H1 (cell line): ENCODE measurements around the gene CYBA. TPM values are rescaled to one million over a fixed set of nuclear protein-coding genes. Genes with fewer than 3 reads are reported as not detected.

Experiments used
- CTCF ChIA-PET: fragments of 300-600 bp; sonication (Branson Sonifier 250); formaldehyde crosslinking; loops from one replicate; lab custom pipeline; 2021; ENCODE audit not compliant: partially characterized antibody; lab: Charles Lee
- POLR2A ChIA-PET: fragments of 300-600 bp; sonication (Branson Sonifier 250); formaldehyde crosslinking; loops from one replicate; lab custom pipeline; 2021; ENCODE audit warnings: inconsistent platforms; ENCODE audit not compliant: partially characterized antibody; lab: Charles Lee
- DNase-seq, 2 experiments: peaks; one replicate each; pipeline versions ENCODE4 v3.0.0 to v3.0.0-alpha.2; 2010 to 2022; ENCODE audit warnings: low spot score in 2 of 2, low read depth in 1 of 2, mixed read lengths in 1 of 2
- FAIRE-seq: peaks from 2 replicates; lab custom pipeline; 2011; peaks lifted over from hg19 to GRCh38; lab: Jason Lieb, UNC
- H2AFZ ChIP-seq: 2 replicates; pipeline ENCODE4 v1.8.1; 2012; ENCODE audit warnings: low read length, inconsistent platforms
- H2AK5ac ChIP-seq: 2 replicates; pipeline ENCODE4 v1.6.1; 2013; ENCODE audit warnings: low read depth, low read length
- H2BK120ac ChIP-seq: replicated peaks from 2 replicates; pipeline ENCODE3; 2013; ENCODE audit warnings: low read depth, low read length, inconsistent platforms
- H2BK12ac ChIP-seq: 2 replicates; pipeline ENCODE4 v1.6.1; 2013; ENCODE audit warnings: low read depth, low read length
- H2BK15ac ChIP-seq: 2 replicates; pipeline ENCODE4 v1.6.1; 2013; ENCODE audit warnings: low read length
- H2BK20ac ChIP-seq: 2 replicates; pipeline ENCODE4 v1.6.1; 2013; ENCODE audit warnings: low read length
- H2BK5ac ChIP-seq: 2 replicates; pipeline ENCODE4 v1.6.1; 2013; ENCODE audit warnings: low read depth, low read length
- H3K14ac ChIP-seq: 2 replicates; pipeline ENCODE4 v1.6.1; 2013; ENCODE audit warnings: inconsistent platforms; ENCODE audit not compliant: insufficient read length
- H3K18ac ChIP-seq: 2 replicates; pipeline ENCODE4 v1.6.1; 2013; ENCODE audit warnings: low read length; ENCODE audit errors: extremely low read depth
- H3K23ac ChIP-seq: 2 replicates; pipeline ENCODE4 v1.6.1; 2013; ENCODE audit warnings: inconsistent platforms; ENCODE audit not compliant: insufficient read length
- H3K23me2 ChIP-seq: 2 replicates; pipeline ENCODE4 v1.6.1; 2013; ENCODE audit warnings: low read depth, low read length
- H3K27ac ChIP-seq: 2 replicates; pipeline ENCODE4 v1.6.1; 2011; ENCODE audit warnings: low read depth, low read length, inconsistent platforms
- H3K27me3 ChIP-seq, 4 experiments: replicated peaks in 1 of 4; 1 replicate in 1 of 4; 2 replicates in 3 of 4; pipeline versions ENCODE4 v1.6.1 to v1.8.1; 2011 to 2013; ENCODE audit warnings: low read length in 3 of 4, mild to moderate bottlenecking in 3 of 4, inconsistent platforms in 2 of 4, mixed read lengths in 2 of 4, moderate library complexity in 1 of 4; ENCODE audit not compliant: control insufficient read depth in 3 of 4, insufficient read depth in 3 of 4; ENCODE audit errors: extremely low read depth in 1 of 4
- H3K36me3 ChIP-seq, 4 experiments: 2 replicates each; pipeline versions ENCODE4 v1.6.1 to v1.8.1; 2011 to 2013; ENCODE audit warnings: mild to moderate bottlenecking in 4 of 4, low read length in 3 of 4, moderate library complexity in 2 of 4, control low read depth in 1 of 4, inconsistent platforms in 1 of 4; ENCODE audit not compliant: insufficient read depth in 4 of 4, control insufficient read depth in 2 of 4
- H3K4ac ChIP-seq: replicated peaks from 2 replicates; pipeline ENCODE3; 2013; ENCODE audit warnings: low read length, low read depth, mixed read lengths, inconsistent platforms; ENCODE audit not compliant: insufficient read length
- H3K4me1 ChIP-seq, 4 experiments: replicated peaks in 1 of 4; 1 replicate in 1 of 4; 2 replicates in 3 of 4; pipeline versions ENCODE4 v1.6.1 to v1.8.1; 2011 to 2013; ENCODE audit warnings: low read length in 3 of 4, inconsistent platforms in 2 of 4, mixed read lengths in 1 of 4; ENCODE audit not compliant: insufficient read depth in 4 of 4, control insufficient read depth in 3 of 4
- H3K4me2 ChIP-seq, 2 experiments: 2 replicates each; pipeline versions ENCODE4 v1.6.1 to v1.8.1; 2011 to 2013; ENCODE audit warnings: low read depth in 2 of 2, low read length in 2 of 2, control low read depth in 1 of 2, inconsistent platforms in 1 of 2, mild to moderate bottlenecking in 1 of 2; ENCODE audit not compliant: insufficient read depth in 1 of 2
- H3K4me3 ChIP-seq, 4 experiments: fragments of 200-600, 300-600 bp in 1 of 4; sonication (generic), shearing (Covaris generic), sonication (Bioruptor Twin) in 1 of 4; 2 replicates each; pipeline versions ENCODE4 v1.5.1 to v1.8.1; 2011 to 2016; ENCODE audit warnings: low read length in 4 of 4, low read depth in 3 of 4, control low read depth in 2 of 4, inconsistent platforms in 2 of 4, mild to moderate bottlenecking in 2 of 4, mixed read lengths in 1 of 4, moderate library complexity in 1 of 4; ENCODE audit not compliant: insufficient read depth in 2 of 4; ENCODE audit errors: extremely low read depth in 1 of 4
- H3K56ac ChIP-seq: replicated peaks from 2 replicates; pipeline ENCODE3; 2013; ENCODE audit warnings: low read depth, mild to moderate bottlenecking, mixed read lengths, low read length, inconsistent platforms; ENCODE audit not compliant: insufficient read length
- H3K79me1 ChIP-seq: 2 replicates; pipeline ENCODE4 v1.6.1; 2013; ENCODE audit warnings: low read depth, low read length, control low read depth
- H3K79me2 ChIP-seq, 2 experiments: 2 replicates each; pipeline versions ENCODE4 v1.6.1 to v1.8.1; 2012 to 2013; ENCODE audit warnings: low read length in 2 of 2, mild to moderate bottlenecking in 2 of 2, inconsistent platforms in 1 of 2; ENCODE audit not compliant: insufficient read depth in 2 of 2, control insufficient read depth in 1 of 2
- H3K9ac ChIP-seq, 4 experiments: replicated peaks in 1 of 4; 1 replicate in 1 of 4; 2 replicates in 3 of 4; pipeline versions ENCODE4 v1.6.1 to v1.8.1; 2011 to 2013; ENCODE audit warnings: low read depth in 3 of 4, low read length in 3 of 4, control low read depth in 2 of 4, mild to moderate bottlenecking in 2 of 4, moderate library complexity in 2 of 4, inconsistent platforms in 1 of 4; ENCODE audit errors: extremely low read depth in 1 of 4
- H3K9me3 ChIP-seq, 2 experiments: 2 replicates each; pipeline versions ENCODE4 v1.6.1 to v1.8.1; 2012 to 2013; ENCODE audit warnings: mild to moderate bottlenecking in 2 of 2, moderate library complexity in 2 of 2, control low read depth in 1 of 2, inconsistent platforms in 1 of 2, low read depth in 1 of 2, low read length in 1 of 2, mixed read lengths in 1 of 2; ENCODE audit not compliant: insufficient read depth in 2 of 2
- H4K20me1 ChIP-seq, 2 experiments: replicated peaks in 1 of 2; 2 replicates each; pipeline versions ENCODE3 to v1.8.1; 2011 to 2013; ENCODE audit warnings: inconsistent platforms in 2 of 2, low read length in 2 of 2, mild to moderate bottlenecking in 1 of 2; ENCODE audit not compliant: insufficient read depth in 2 of 2, control insufficient read depth in 1 of 2
- H4K5ac ChIP-seq: 2 replicates; pipeline ENCODE4 v1.6.1; 2013; ENCODE audit warnings: low read length, low read depth, mixed read lengths, inconsistent platforms; ENCODE audit not compliant: insufficient read length
- H4K8ac ChIP-seq: 2 replicates; pipeline ENCODE4 v1.8.0; 2013; ENCODE audit warnings: mild to moderate bottlenecking, moderate library complexity, low read length, inconsistent platforms; ENCODE audit not compliant: insufficient read depth; ENCODE audit errors: extremely low read depth
- H4K91ac ChIP-seq: replicated peaks from 2 replicates; pipeline ENCODE3; 2013; ENCODE audit warnings: low read length, mixed read lengths, inconsistent platforms; ENCODE audit not compliant: insufficient read length
- EGR1 ChIP-seq: IDR thresholded peaks from 2 replicates; pipeline ENCODE4 v1.6.1; 2011; ENCODE audit warnings: low read depth, low read length, borderline replicate concordance
- FOSL1 ChIP-seq: IDR thresholded peaks from 2 replicates; pipeline ENCODE4 v1.6.1; 2011; ENCODE audit warnings: mild to moderate bottlenecking, low read depth, low read length, moderate library complexity; ENCODE audit not compliant: insufficient read depth
- KDM1A ChIP-seq: fragments of 200-600, 300-600 bp; sonication (generic); IDR thresholded peaks from 2 replicates; pipeline ENCODE4 v1.7.1; 2016; ENCODE audit warnings: mild to moderate bottlenecking, low read length, borderline replicate concordance
- NRF1 ChIP-seq: IDR thresholded peaks from 2 replicates; pipeline ENCODE4 v1.6.1; 2011; ENCODE audit warnings: mild to moderate bottlenecking, low read depth, low read length, improper control_type of control experiment
- POLR2AphosphoS5 ChIP-seq: IDR thresholded peaks from 2 replicates; pipeline ENCODE4 v1.6.1; 2011; ENCODE audit warnings: low read depth, low read length
- TEAD4 ChIP-seq: IDR thresholded peaks from 2 replicates; pipeline ENCODE4 v1.6.1; 2012; ENCODE audit warnings: low read depth, low read length, inconsistent platforms, mixed read lengths
- WGBS, 2 experiments: shearing (Covaris generic) in 1 of 2; methylation state at CpG; one replicate each; pipeline versions ENCODE4 v1.1.6 to v1.1.7; 2013 to 2015; ENCODE audit warnings: low lambda C conversion rate in 2 of 2, mixed read lengths in 2 of 2, inconsistent platforms in 1 of 2, low coverage in 1 of 2, missing lambda C conversion rate in 1 of 2; ENCODE audit not compliant: insufficient replicate concordance in 2 of 2, insufficient coverage in 1 of 2, insufficient read length in 1 of 2; ENCODE audit errors: extremely low coverage in 1 of 2, missing lambda C conversion rate in 1 of 2; 5-methylcytosine and 5-hydroxymethylcytosine counted together
- polyA plus RNA-seq, 7 experiments: library from polyadenylated mRNA; depleted of rRNA in 3 of 7; stranded (reverse) in 5 of 7; unstranded in 2 of 7; fragments of >200 nt in 5 of 7; fragments of 200-250 nt in 2 of 7; gene quantifications; 1 replicate in 5 of 7; 2 replicates in 1 of 7; 4 replicates in 1 of 7; pipeline versions ENCODE4 v1.2.1 to v1.2.3, GENCODE V29; 2011 to 2013; ENCODE audit warnings: missing spikeins in 2 of 7, mixed read lengths in 2 of 7
- total RNA-seq: library from RNA; stranded (reverse); fragmentation: NEBNext Ultra II Directional; extraction: Animal tissue kit (Norgen Biotek cat#: 25700); gene quantifications from 2 replicates; pipeline ENCODE4 v1.2.1, GENCODE V29; 2021

Gene CYBA
- total and polyA plus RNA-seq, 2 of the 8 experiments (the other 6 are each of a cell fraction or from before 2014, with no cell fraction given) = 136 to 254 TPM

DNA sequence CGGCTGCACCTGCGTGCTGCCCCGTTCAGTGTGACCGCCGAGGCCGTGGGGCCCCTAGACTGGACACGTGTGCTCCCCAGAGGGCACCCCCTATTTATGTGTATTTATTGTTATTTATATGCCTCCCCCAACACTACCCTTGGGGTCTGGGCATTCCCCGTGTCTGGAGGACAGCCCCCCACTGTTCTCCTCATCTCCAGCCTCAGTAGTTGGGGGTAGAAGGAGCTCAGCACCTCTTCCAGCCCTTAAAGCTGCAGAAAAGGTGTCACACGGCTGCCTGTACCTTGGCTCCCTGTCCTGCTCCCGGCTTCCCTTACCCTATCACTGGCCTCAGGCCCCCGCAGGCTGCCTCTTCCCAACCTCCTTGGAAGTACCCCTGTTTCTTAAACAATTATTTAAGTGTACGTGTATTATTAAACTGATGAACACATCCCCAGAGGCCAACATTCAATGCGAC lies 10.8 kb downstream of the CYBA start:
- H3K27me3 ChIP-seq = peaks cover 0 to 4% (median 1%) of the 10 kb centered on the region in 4 experiments; a peak in 2 of 7 replicates
- POLR2A ChIA-PET = interaction anchor here (1.0 to 3.5 kb wide), 5 partner anchors 9 to 81 kb away, joined by 3 to 35 read pairs (median 13); partner anchors contain the start of genes CYBA and MVD
- H4K91ac ChIP-seq = peak overlapping the region; percentile 95
- no peak overlapping the region; the same call in 1 of the 2 replicates for H3K18ac ChIP-seq
- peaks cover 3% of the 10 kb centered on the region for H3K23me2 ChIP-seq
- no peaks in the 10 kb centered on the region for H3K9me3 ChIP-seq
- peaks cover 0 to 3% of the 10 kb centered on the region in 2 experiments for H4K20me1 ChIP-seq
- peaks cover 5 to 36% (median 24%) of the 10 kb centered on the region in 4 experiments for H3K4me1 ChIP-seq
- no peak overlapping the region for H3K4me2 ChIP-seq
- H2BK15ac ChIP-seq = peak overlapping the region; percentile 95; the same call in 1 of the 2 replicates
- H3K23ac ChIP-seq = no peak overlapping the region
- peak overlapping the region; percentile 99; the same call in 1 of the 2 replicates for H2AK5ac ChIP-seq
- H4K5ac ChIP-seq = no peak overlapping the region
- H3K56ac ChIP-seq = no peak overlapping the region
- H3K4me3 ChIP-seq = peak overlapping the region in 1 of 4 experiments; percentile 39; a peak in 2 of 8 replicates
- H2BK20ac ChIP-seq = no peak overlapping the region; the same call in 1 of the 2 replicates
- DNase-seq (no peak), FAIRE-seq (no peak)
- no peak overlapping the region for H2AFZ ChIP-seq
- H2BK12ac ChIP-seq = 0 out of 2 replicates have a peak overlapping the region, but pooled peaks have one; percentile 63
- WGBS, 2 experiments = 81% methylated on average over 12 of the region's 13 CpGs; no CpG with 5 or more reads in 1 of the 2 experiments
- no peak overlapping the region for H3K9ac ChIP-seq
- peak overlapping the region; percentile 93; the same call in 1 of the 2 replicates for H4K8ac ChIP-seq
- H2BK5ac ChIP-seq = peak overlapping the region; percentile 94; the same call in 1 of the 2 replicates
- H3K4ac ChIP-seq = no peak overlapping the region
- H3K14ac ChIP-seq = no peak overlapping the region
- no peak overlapping the region for H2BK120ac ChIP-seq
- no peak overlapping the region for H3K27ac ChIP-seq
- H3K36me3 ChIP-seq = peaks cover 0 to 5% (median 0%) of the 10 kb centered on the region in 4 experiments; a peak in 1 of 8 replicates
- TF ChIP-seq TEAD4 (no peak), POLR2AphosphoS5 (no peak), NRF1 (no peak), KDM1A (no peak), EGR1 (no peak), FOSL1 (no peak)
- H3K79me1 ChIP-seq = no peaks in the 10 kb centered on the region
- CTCF ChIA-PET = interaction anchor here (1.0 to 3.6 kb wide), 7 partner anchors 9 to 97 kb away, joined by 3 to 19 read pairs (median 6); no protein-coding TSS in a partner anchor
- H3K79me2 ChIP-seq = no peaks in the 10 kb centered on the region
